GM13976 (cell line): ENCODE results near the gene ZNF385B.
"Not testable (repeated sequence)": the region's sequence is repeated elsewhere in the genome, so short reads cannot be mapped to it uniquely, and the experiment has no call there.

Source experiments
- DNase-seq: peaks from one replicate; pipeline ENCODE4 v3.0.0; 2012; ENCODE audit warnings: low spot score
- CTCF ChIP-seq: IDR thresholded peaks from 2 replicates; pipeline ENCODE4 v1.5.1; 2012; ENCODE audit warnings: borderline replicate concordance, mild to moderate bottlenecking; ENCODE audit not compliant: insufficient read depth; ENCODE audit errors: extremely low read depth, missing control alignments, control extremely low read depth
- in situ Hi-C: fragments of 300-500 bp; cut with MboI; formaldehyde crosslinking; loops from one replicate; pipeline ENCODE4 v1.12.0; 2022; ENCODE audit warnings: low sequenced_read_pairs, mixed read lengths, inconsistent platforms; ENCODE audit not compliant: unreplicated experiment

ZNF385B gene

DNA sequence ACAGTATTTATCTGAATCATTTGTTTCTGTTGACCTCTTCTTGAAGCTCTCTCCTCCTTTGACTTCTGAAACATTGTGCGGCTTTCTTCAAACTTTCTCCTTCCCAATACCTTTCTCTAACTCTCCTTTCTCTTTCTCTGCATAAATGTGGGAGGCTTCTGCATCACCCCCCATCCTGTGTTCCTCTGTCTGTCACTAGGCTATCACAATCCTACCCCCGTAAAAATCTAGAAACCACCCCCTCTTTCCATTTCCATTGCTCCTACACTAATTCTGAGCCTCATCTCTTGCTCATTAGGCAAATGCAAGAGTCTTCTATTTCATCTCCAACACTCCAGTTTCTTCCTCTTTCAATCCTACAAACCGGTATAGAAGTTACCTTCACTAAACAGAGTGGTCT, 32.2 kb upstream of the ZNF385B start:
- no peak for DNase-seq
- TF ChIP-seq CTCF, result no peak
- in situ Hi-C loops, result no loop called here

DNA sequence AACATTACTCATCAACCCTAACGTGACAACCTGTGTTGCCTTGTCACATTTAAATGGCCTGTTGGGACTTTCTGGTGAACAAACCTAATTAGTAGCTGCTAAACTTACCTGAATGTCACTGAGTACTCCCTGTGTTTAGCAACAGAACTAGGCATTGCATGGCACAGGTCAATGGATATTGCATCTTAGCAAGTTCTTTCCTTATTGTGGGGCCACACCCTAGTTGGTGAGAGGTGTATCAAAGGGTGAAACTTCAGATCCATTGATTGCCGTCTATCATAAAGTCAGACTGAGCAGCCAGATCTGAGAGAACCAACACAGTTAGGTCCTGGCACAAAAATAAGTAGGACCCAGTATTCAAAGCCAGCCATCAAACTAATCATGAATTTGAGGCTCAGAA, 29.8 kb upstream of the ZNF385B start:
- TF ChIP-seq CTCF, result no peak
- no peak for DNase-seq
- in situ Hi-C loops, result no loop called here

GRCh38 chr2:179890666-179891065, 29.3 kb upstream of the ZNF385B start:
- no peak for DNase-seq
- in situ Hi-C loops, result no loop called here

GRCh38 chr2:179888642-179889041, 27.2 kb upstream of the ZNF385B start:
- DNase-seq, in situ Hi-C loops: not testable (repeated sequence)

More at GRCh38 chr2:179890666-179891065, 29.3 kb upstream of the ZNF385B start:
- no peak for TF ChIP-seq CTCF

DNA sequence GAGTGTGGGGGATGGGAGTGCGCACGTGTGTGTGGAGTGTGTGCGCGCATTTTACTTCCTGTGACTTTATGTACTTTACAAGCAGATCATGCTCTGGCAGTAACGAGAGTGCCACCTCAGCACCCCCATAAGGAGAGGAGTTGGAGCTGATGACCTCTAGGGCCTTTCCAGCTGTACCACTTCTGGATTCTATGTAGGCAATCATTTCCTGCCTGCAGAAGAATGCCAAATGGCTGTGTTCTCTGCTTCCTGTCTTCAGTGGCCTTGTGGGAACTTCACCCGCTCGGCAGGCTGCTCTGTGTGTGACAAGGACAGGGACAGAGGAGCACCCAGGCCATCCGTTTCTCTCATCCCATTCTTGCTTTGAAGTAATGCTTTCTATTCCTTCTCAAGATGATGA, 22.8 kb upstream of the ZNF385B start:
- no peak for TF ChIP-seq CTCF
- DNase-seq, result no peak
- in situ Hi-C loops, result no loop called here

DNA sequence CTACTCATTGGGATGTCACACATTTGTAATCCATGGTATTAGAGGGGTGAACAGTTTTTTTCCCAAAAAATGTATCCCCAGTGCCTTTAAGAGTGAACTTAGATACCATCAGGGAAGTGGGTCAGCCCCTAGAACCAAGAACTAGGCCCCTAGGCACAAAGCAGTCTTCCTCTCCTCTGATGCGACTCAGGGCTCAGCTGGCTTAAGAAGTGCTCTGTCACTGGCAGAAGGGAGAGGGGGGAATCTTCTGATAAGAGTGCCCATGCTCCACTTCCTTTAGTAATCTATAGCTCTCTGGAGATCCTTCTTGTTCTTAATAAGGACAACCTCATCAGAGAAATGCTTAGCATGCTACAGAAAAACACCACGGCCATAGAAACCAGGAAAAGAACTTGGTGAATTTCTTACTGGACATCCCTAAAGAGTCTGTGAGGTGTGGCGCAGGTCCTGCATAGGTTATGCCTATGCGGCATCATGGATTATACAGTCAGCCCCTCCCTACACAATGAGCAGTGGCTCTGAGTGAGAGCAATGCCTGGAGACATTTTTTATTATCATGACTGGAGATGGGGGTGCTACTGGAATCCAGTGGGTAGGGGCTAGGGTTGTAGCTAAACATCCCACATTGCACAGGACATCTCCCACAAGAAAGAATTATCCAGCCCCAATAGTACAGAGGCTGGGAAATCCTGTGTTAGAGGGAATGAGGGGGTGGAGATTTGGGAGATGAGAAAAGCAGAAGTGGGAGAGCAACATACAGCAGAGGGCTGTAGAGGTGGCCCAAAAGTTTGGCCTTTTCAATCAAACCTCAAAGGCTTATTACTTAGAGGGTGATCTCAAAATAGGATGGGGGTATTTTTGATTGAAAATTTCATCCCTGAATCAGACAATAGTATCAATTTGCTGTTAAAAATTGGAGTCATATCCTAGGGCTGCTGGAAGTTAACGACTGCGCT, 21.7 kb upstream of the ZNF385B start:
- in situ Hi-C loops, result no loop called here
- DNase-seq, result no peak
- no peak for TF ChIP-seq CTCF

GRCh38 chr2:179877601-179878364, 16.4 kb upstream of the ZNF385B start:
- no peak for DNase-seq
- in situ Hi-C loops, result no loop called here
- no peak for TF ChIP-seq CTCF
